MM.1S (cell line): Measurements from ENCODE around the gene SIRPB2.

Source experiments
- DNase-seq: peaks from one replicate; pipeline ENCODE4 v3.0.0-alpha.2; 2015
- H2AFZ ChIP-seq: fragments of 300-600 bp; sonication (generic); 2 replicates; pipeline ENCODE4 v1.6.0; 2016; ENCODE audit warnings: antibody characterized with exemption, low read length
- H3F3A ChIP-seq: fragments of 300-600 bp; sonication (generic); 2 replicates; pipeline ENCODE4 v1.6.1; 2016; ENCODE audit warnings: mild to moderate bottlenecking, antibody characterized with exemption, low read length, moderate library complexity, mixed read lengths; ENCODE audit not compliant: insufficient read depth
- H3K27ac ChIP-seq: fragments of 300-600 bp; sonication (generic); 2 replicates; pipeline ENCODE4 v1.5.1; 2016; ENCODE audit warnings: mild to moderate bottlenecking, low read length
- H3K27me3 ChIP-seq: fragments of 300-600 bp; sonication (generic); replicated peaks from 2 replicates; pipeline ENCODE4 v1.6.0; 2016; ENCODE audit warnings: low read length; ENCODE audit not compliant: insufficient read depth
- H3K36me3 ChIP-seq: fragments of 300-600 bp; sonication (generic); replicated peaks from 2 replicates; pipeline ENCODE4 v1.6.1; 2016; ENCODE audit warnings: mild to moderate bottlenecking, low read length, mixed read lengths; ENCODE audit not compliant: insufficient read depth
- H3K4me1 ChIP-seq: fragments of 300-600 bp; sonication (generic); 2 replicates; pipeline ENCODE4 v1.6.1; 2016; ENCODE audit warnings: low read length, mixed read lengths
- H3K4me2 ChIP-seq: fragments of 300-600 bp; sonication (generic); 2 replicates; pipeline ENCODE4 v1.6.0; 2016; ENCODE audit warnings: low read depth, low read length
- H3K4me3 ChIP-seq: fragments of 300-600 bp; sonication (generic); 2 replicates; pipeline ENCODE4 v1.5.1; 2016; ENCODE audit warnings: low read length, mixed read lengths
- H3K79me2 ChIP-seq: fragments of 300-600 bp; sonication (generic); 2 replicates; pipeline ENCODE4 v1.6.1; 2016; ENCODE audit warnings: mixed run types, low read length, mixed read lengths
- H3K9ac ChIP-seq: fragments of 300-600 bp; sonication (generic); 2 replicates; pipeline ENCODE4 v1.6.1; 2016; ENCODE audit warnings: low read length, mixed read lengths
- H3K9me2 ChIP-seq: fragments of 300-600 bp; sonication (generic); replicated peaks from 2 replicates; pipeline ENCODE4 v1.6.1; 2016; ENCODE audit warnings: mild to moderate bottlenecking, low read length, mixed read lengths; ENCODE audit not compliant: insufficient read depth
- H3K9me3 ChIP-seq: fragments of 300-600 bp; sonication (generic); replicated peaks from 2 replicates; pipeline ENCODE4 v1.6.1; 2016; ENCODE audit warnings: mild to moderate bottlenecking, low read length, mixed read lengths; ENCODE audit not compliant: insufficient read depth
- H4K20me1 ChIP-seq: fragments of 300-600 bp; sonication (generic); 2 replicates; pipeline ENCODE4 v1.6.1; 2016; ENCODE audit warnings: mild to moderate bottlenecking, low read length, moderate library complexity, mixed read lengths; ENCODE audit not compliant: insufficient read depth
- EZH2 ChIP-seq: fragments of 300-600 bp; sonication (generic); optimal IDR thresholded peaks from 2 replicates; pipeline ENCODE3; 2017; ENCODE audit warnings: low read depth, mild to moderate bottlenecking, antibody characterized with exemption, low read length, mixed read lengths
- EZH2phosphoT487 ChIP-seq: fragments of 300-600 bp; sonication (generic); IDR thresholded peaks from 2 replicates; pipeline ENCODE4 v1.6.1; 2018; ENCODE audit warnings: antibody characterized with exemption, low read length
- TF ChIP-seq, protein P1 (sequence below): fragments of 300-600 bp; sonication (generic); IDR thresholded peaks from 2 replicates; pipeline ENCODE4 v1.5.1; 2016; ENCODE audit warnings: antibody characterized with exemption, low read length, mixed read lengths

Gene SIRPB2

GRCh38 chr20:1473246-1474220, 17.7 kb downstream of the SIRPB2 start:
- H2AFZ ChIP-seq, result no peak overlapping the region
- no peaks in the 10 kb centered on the region for H4K20me1 ChIP-seq
- H3K4me2 ChIP-seq, result no peak overlapping the region

GRCh38 chr20:1472556-1473245, 18.5 kb downstream of the SIRPB2 start:
- Histone ChIP-seq H3K27ac (no peak overlapping the region), H3K9ac (no peak overlapping the region), H3K79me2 (no peaks in the 10 kb centered on the region), H3F3A (no peaks in the 10 kb centered on the region), H3K27me3 (peaks cover 10% of the 10 kb centered on the region), H3K4me1 (0 out of 2 replicates have a peak, but pooled peaks cover 3% of the 10 kb centered on the region), H3K36me3 (no peaks in the 10 kb centered on the region), H3K4me2 (no peak overlapping the region), H3K9me3 (no peaks in the 10 kb centered on the region), H4K20me1 (no peaks in the 10 kb centered on the region), H3K4me3 (no peak overlapping the region), H2AFZ (no peak overlapping the region), H3K9me2 (no peaks in the 10 kb centered on the region)
- TF ChIP-seq, protein P1, sequence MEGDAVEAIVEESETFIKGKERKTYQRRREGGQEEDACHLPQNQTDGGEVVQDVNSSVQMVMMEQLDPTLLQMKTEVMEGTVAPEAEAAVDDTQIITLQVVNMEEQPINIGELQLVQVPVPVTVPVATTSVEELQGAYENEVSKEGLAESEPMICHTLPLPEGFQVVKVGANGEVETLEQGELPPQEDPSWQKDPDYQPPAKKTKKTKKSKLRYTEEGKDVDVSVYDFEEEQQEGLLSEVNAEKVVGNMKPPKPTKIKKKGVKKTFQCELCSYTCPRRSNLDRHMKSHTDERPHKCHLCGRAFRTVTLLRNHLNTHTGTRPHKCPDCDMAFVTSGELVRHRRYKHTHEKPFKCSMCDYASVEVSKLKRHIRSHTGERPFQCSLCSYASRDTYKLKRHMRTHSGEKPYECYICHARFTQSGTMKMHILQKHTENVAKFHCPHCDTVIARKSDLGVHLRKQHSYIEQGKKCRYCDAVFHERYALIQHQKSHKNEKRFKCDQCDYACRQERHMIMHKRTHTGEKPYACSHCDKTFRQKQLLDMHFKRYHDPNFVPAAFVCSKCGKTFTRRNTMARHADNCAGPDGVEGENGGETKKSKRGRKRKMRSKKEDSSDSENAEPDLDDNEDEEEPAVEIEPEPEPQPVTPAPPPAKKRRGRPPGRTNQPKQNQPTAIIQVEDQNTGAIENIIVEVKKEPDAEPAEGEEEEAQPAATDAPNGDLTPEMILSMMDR, result no peak
- no peak for DNase-seq

More at GRCh38 chr20:1473246-1474220, 17.7 kb downstream of the SIRPB2 start:
- Histone ChIP-seq H3K27ac (no peak overlapping the region), H3K36me3 (no peaks in the 10 kb centered on the region), H3K4me3 (no peak overlapping the region), H3K9me3 (no peaks in the 10 kb centered on the region), H3K4me1 (0 out of 2 replicates have a peak, but pooled peaks cover 3% of the 10 kb centered on the region), H3F3A (no peaks in the 10 kb centered on the region), H3K27me3 (0 out of 2 replicates have a peak, but pooled peaks cover 1% of the 10 kb centered on the region), H3K79me2 (no peaks in the 10 kb centered on the region), H3K9me2 (no peaks in the 10 kb centered on the region), H3K9ac (no peak overlapping the region)
- no peak for DNase-seq
- no peak for TF ChIP-seq EZH2
- TF ChIP-seq, protein P1, result no peak
- TF ChIP-seq EZH2phosphoT487, result no peak

- H4K20me1 ChIP-seq, result no peaks in the 10 kb centered on the region
- H3F3A ChIP-seq, result no peaks in the 10 kb centered on the region
- H2AFZ ChIP-seq, result no peak overlapping the region
- H3K9me3 ChIP-seq, result no peaks in the 10 kb centered on the region
- no peak overlapping the region for H3K27ac ChIP-seq
- TF ChIP-seq, protein P1, result no peak
- TF ChIP-seq EZH2phosphoT487 (no peak), EZH2 (no peak)
- no peak overlapping the region for H3K4me2 ChIP-seq
- no peaks in the 10 kb centered on the region for H3K9me2 ChIP-seq
- 0 out of 2 replicates have a peak, but pooled peaks cover 3% of the 10 kb centered on the region for H3K4me1 ChIP-seq
- peaks cover 3% of the 10 kb centered on the region for H3K79me2 ChIP-seq
- H3K4me3 ChIP-seq, result no peak overlapping the region
- DNase-seq, result no peak
- H3K27me3 ChIP-seq, result peaks cover 13% of the 10 kb centered on the region
- H3K9ac ChIP-seq, result no peak overlapping the region
- H3K36me3 ChIP-seq, result no peaks in the 10 kb centered on the region
These were observed 20.0 kb downstream of the SIRPB2 start for GRCh38 chr20:1471242-1471641.
